ENCODE results near the gene MX2. TPM values are rescaled to one million over a fixed set of nuclear protein-coding genes. Genes with fewer than 3 reads are reported as not detected.

MX2 gene
- total RNA-seq, 1 donor from 2014 or later, result 0.26 TPM

- no peak for FAIRE-seq
- no peak for DNase-seq (ENCODE audit: low read depth)
- Histone ChIP-seq H3K4me3 (ENCODE audit: low read depth, low read length) (no peak overlapping the region), H3K27me3 (ENCODE audit: control insufficient read depth, insufficient read depth, low read length) (no peaks in the 10 kb centered on the region), H3K36me3 (ENCODE audit: control insufficient read depth, insufficient read depth, low read length) (no peaks in the 10 kb centered on the region)
- no peak for TF ChIP-seq CTCF (IDR thresholded peaks at IDR 0.05; ENCODE audit: insufficient read depth, low read length, severe bottlenecking)
Measured at GRCh38 chr21:41458121-41458520, 96.3 kb downstream of the MX2 start.

GRCh38 chr21:41458559-41458958 lies 96.7 kb downstream of the MX2 start:
- DNase-seq (ENCODE audit: low read depth) (no peak), FAIRE-seq (no peak)
- Histone ChIP-seq H3K27me3 (ENCODE audit: control insufficient read depth, insufficient read depth, low read length) (no peaks in the 10 kb centered on the region), H3K4me3 (ENCODE audit: low read depth, low read length) (no peak overlapping the region), H3K36me3 (ENCODE audit: control insufficient read depth, insufficient read depth, low read length) (no peaks in the 10 kb centered on the region)
- no peak for TF ChIP-seq CTCF (IDR thresholded peaks at IDR 0.05; ENCODE audit: insufficient read depth, low read length, severe bottlenecking)

Other genes starting within 250 kb of the MX2 start
- 43.1 and 64.8 TPM in 2 replicates for gene BACE2, start 193.9 kb upstream of the MX2 start, total RNA-seq
- gene FAM3B, start 45.2 kb upstream of the MX2 start, total RNA-seq, result not detected in 2 replicates
- 2.2 and 2.4 TPM in 2 replicates for gene MX1, start 64.2 kb downstream of the MX2 start, total RNA-seq
- 3.7 and 12.0 TPM in 2 replicates for gene TMPRSS2, start 146.1 kb downstream of the MX2 start, total RNA-seq

All from bronchial epithelial cell (primary cell).